ENCODE measurements around the gene MAS1L.

The MAS1L gene

DNA sequence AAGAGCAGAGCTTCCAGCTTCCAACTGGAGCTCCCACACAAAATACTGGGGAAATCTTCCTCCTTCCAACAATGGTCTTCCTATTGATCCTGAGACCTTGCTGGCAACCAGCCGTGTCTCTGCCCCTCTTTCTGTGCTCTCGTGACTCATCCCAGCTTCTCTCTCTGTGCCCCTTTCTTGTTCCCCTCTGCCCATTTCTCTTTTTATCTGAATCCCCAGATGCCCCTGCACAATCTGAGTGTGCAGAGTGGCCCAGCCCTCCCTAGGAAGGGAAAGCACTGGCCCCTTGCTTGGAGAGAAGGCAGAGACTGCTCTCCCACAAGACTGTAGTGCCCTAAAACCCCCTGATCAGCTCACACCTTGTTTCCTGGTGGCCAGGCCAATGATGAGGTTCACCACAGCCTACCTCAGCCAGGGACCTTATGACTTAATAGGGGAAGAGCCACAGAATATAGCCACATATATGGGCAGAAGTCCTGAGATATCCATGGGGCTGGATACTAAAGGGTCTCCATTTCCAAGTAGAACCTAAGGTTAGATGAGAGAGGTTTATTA lies 23.1 kb upstream of the MAS1L start:
- in situ Hi-C loops (cut with MboI; ENCODE audit: low sequenced_read_pairs) = no loop called here

DNA sequence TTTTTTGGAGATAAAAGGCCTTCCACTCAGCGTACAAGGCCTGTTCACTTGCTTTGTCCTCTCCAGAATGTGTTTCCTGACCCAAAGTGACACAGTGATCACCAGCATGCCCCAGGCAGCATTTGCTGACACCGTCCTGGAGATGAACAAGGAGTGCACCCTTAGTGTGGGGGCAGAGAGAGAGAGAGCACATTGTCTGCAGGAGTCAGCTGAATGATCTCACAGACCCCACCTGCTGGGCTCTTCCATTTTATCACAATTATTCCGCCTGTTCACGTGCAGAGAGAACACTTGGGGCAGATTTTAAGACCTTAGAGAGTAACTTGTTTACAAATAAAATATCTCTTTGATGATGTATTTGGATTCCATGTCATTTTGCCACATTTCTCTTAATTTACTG lies 22.4 kb upstream of the MAS1L start:
- in situ Hi-C loops (cut with MboI; ENCODE audit: low sequenced_read_pairs) = no loop called here

DNA sequence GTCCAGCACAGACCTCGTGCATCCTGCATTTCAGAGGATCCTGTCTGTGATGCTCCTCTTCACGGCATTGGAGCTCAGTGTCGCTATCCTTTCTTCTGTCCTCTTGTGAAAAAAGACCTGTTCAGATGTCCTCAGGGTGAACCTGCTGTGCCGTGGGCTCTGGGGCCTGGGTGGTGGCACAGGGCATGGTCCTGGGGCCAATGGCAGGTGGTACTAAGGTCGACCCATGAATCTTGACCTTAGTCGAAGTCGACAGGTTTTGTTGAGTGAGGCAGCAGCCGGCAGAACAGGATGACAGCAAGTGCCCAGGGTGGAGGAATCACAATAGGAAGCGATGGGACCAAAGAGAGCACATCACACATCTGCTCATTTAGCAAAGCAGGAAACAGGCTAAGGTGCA lies 22.0 kb upstream of the MAS1L start:
- in situ Hi-C loops (cut with MboI; ENCODE audit: low sequenced_read_pairs) = no loop called here

DNA sequence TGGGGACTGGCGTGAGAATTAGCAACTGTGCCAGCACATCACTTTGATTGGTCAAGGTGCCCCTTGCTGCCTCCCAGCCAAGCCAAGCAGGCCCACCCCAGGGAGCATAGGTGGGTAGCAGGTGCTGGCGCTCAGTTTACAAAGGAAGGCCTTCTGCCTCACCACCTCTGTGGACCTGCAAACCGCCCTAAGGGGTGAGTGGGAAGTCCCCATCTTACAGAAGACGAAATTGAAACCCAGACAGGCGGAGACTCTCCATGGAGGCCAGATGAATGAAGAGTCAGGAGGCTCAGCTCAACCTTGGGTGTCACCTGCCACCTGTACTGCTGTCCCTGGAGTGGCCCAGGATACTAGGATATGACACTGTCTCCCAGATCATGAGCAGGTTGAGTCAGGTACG lies 21.5 kb upstream of the MAS1L start:
- in situ Hi-C loops (cut with MboI; ENCODE audit: low sequenced_read_pairs) = no loop called here

DNA sequence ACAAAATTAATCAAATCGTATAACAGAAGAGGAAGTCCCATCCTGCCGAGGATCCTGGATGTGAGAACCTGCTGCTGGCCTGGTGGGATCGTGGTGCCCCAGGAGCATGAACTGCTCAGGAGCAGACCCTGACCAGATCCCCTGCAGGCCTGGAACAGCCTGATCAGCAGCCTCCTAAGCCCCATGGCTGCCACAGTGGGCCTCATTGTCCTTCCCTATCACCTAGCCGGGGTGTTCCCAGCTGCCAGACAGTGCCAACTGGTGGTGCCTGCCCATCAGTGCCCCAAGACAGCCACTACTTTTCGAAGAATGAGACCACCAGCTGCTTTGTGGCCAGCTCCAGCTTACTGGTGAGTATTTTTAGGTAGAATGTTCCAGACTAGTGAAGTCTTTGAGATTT lies 19.6 kb upstream of the MAS1L start:
- in situ Hi-C loops (cut with MboI; ENCODE audit: low sequenced_read_pairs) = no loop called here

DNA sequence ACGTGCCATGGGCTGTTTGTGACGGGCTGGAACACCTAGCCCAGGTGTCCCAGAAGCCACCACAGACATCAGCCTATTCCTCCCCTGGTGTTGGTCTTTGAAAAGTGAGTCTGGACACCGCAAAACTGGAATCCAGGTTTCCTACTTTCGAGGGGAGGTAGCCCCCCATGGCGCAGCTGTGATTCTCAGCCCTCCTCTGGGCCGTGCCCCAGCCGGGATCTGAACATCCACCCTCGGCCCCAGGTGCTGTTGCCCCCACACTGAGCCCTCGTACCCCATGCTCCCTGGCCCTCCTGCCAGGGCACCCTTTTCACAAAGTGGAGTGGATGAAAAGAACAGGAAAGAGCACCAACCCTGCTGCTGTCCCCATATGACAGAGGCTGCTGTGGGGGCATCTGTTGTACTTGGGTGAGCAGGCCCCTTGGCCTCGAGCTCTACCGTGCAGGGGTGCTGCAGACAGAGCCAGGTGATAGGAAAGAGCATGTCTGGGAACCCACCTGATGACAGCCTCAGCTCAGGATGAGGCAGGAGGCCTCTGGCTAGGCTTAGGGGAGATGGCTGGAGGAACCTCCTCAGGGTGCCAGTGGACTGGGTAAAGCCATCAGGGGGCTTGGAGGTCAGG lies 18.8 kb upstream of the MAS1L start:
- in situ Hi-C loops (cut with MboI; ENCODE audit: low sequenced_read_pairs) = no loop called here

DNA sequence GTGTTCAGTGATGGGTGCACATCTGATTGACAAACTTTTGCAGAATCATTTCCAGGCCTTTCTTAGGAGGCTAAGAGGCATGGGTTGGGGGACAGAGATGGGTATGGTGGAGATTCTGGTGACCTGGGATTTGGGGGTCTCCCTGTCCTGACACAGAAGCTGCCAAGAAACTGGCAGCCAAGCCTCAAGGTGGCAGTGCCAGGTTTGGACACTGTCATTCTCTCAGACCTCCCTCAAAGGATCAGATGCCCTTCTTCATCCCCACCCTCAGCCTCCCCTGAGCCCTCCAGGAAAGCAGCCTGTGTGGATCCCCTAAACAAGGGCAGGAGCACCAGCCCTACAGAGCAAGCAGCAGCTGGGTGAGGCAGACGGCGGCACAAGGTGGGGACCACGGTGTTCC lies 18.1 kb upstream of the MAS1L start:
- in situ Hi-C loops (cut with MboI; ENCODE audit: low sequenced_read_pairs) = no loop called here

DNA sequence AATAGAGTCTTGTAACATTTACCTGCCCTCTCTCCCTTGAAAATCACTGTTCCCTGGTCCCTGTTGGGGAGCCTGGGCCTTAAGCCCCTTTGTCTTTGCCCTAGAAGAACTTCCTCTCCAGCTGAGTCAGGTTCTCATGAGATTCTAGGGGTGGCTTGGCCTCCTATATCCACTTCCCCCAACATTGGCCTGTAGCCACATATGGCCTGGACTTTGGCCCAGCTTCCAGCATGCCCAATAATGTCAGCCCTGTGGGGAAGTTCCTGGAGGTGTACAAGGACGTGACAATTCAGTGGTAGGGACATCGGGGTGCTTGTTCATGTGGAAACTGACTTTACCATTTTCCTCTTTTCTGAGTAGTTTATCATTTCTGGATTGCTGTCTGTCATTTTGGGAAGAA lies 17.2 kb upstream of the MAS1L start:
- in situ Hi-C loops (cut with MboI; ENCODE audit: low sequenced_read_pairs) = no loop called here

DNA sequence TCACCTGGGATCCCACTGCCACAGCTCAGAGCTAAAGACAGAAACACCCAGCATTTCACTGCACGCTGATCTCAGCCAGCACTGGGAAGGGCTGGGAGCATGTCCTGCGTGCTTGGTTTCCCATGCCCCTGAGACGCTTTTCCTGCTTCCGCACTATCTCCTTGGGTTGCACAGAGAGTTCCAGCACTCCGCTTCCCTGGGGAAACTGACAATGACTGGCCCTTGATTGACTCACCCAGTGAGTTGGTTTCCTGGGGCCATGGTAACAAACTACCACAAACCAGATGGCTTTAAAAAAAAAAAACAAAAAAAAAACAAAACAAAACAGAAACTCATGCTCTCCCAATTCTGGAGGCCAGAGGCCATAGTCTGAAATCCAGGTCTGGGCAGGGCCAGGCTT lies 14.8 kb upstream of the MAS1L start:
- in situ Hi-C loops (cut with MboI; ENCODE audit: low sequenced_read_pairs) = no loop called here

DNA sequence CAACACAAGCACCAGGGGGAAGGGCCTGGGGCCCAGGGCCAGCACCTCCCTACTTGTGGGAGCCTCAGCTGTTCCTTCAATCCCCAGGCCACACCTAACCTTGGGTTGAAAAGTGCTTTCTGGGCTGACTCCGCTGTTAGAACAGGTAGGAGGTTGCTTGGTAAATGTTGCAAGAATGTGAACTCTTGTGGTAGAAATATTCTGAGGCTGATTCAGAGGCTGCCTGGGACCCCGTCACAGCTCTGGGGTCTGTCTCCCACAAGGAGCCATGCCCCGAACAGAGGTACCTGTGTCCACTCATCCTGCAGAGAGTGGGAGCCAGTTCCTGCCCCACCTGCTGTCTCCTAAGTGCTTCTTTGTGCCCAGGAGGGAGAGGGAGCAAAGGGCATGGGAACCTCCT lies 14.4 kb upstream of the MAS1L start:
- in situ Hi-C loops (cut with MboI; ENCODE audit: low sequenced_read_pairs) = no loop called here

DNA sequence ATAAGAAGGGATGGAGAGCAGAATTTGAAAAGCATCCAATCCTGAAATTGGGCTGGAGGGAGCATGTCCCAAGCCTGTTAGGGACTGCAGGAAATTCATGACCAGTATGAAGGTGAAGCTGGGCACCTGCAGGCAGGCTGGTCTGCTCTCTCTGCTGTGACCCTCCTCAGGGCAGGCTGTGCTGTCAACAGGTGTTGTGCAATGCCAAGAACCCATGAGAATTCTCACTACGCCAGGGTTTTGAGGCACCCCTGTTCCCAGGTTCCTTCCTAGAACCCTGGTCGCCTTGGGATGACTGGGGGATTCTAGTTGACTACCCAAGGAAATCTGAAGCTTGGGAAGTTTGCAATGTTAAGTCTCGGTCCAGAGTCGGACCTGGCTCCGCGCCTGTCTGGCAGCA lies 13.3 kb upstream of the MAS1L start:
- in situ Hi-C loops (cut with MboI; ENCODE audit: low sequenced_read_pairs) = no loop called here

DNA sequence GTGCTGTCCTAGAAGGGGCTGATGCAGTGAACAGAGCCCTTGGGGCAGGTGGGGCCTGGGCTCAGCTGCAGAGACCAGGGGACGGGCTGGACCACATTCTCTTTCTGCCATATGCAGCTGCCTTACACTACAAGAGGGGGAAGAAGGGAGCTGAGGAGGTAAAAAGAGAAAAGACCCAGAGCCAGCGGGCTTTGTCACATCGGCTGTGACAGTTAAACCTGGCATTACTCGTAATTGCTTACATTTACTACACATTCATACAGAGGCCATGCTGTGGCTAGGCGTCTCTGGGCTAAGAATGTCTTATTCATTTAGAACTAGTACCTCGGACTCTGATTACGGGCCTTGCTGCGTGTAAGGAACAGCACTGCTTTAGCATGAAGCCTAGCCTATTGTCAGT lies 12.8 kb upstream of the MAS1L start:
- in situ Hi-C loops (cut with MboI; ENCODE audit: low sequenced_read_pairs) = no loop called here

DNA sequence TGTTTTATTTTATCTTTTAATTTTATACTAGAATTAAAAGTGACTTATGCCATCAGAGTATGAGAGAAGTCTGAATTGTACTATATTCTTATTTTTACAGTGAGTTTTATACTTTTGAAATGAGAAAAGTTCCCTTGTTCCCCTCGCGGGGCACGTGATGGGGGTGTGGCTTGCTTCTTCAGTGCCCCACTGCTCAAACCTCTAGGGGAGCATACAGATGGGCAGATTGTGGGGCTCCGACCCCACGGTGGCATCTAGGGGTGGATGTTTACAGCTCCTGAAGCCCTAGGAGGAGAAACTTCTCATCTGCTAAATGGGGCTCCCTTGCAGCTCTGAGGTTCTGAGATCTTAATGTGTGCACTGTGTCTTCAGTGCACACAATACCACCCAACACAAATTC lies 11.9 kb upstream of the MAS1L start:
- in situ Hi-C loops (cut with MboI; ENCODE audit: low sequenced_read_pairs) = no loop called here

DNA sequence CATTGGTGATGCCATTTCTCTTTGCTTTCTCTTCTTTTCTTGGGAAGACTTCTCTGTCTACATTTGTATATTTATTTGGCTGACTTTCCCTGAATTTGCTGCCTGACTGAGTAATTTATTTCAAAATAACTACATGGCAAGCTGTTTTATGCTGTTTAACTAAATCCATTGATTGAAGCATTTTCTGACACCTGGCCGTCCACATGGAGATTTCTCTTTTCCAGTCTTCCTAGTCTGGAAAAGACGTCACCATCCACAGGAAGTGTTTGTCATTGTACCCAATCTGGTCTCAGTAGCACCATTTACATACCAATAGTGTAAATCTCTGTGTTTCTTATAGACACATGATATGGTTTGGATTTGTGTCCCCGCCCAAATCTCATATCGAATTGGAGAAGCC lies 9.2 kb upstream of the MAS1L start:
- in situ Hi-C loops (cut with MboI; ENCODE audit: low sequenced_read_pairs) = no loop called here

DNA sequence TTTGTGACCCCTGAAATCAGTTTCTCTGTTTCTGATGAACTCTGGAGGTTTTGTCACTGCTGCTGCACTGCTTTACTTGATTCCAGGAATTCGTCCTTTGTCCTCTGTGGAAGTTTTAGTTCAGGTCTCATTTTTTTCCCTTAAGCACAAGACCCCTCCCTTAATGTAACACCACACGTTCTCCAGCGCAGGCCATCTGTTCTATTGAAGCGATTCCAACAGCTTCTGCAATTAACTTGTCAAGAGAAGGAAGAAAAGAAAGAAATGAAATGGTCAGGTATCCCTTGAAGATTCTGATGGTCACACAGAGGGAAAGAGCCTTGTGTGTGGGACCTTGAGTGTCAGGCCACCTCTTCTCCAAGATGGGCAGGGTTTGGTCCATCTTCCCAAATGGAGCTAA lies 7.8 kb upstream of the MAS1L start:
- in situ Hi-C loops (cut with MboI; ENCODE audit: low sequenced_read_pairs) = no loop called here

DNA sequence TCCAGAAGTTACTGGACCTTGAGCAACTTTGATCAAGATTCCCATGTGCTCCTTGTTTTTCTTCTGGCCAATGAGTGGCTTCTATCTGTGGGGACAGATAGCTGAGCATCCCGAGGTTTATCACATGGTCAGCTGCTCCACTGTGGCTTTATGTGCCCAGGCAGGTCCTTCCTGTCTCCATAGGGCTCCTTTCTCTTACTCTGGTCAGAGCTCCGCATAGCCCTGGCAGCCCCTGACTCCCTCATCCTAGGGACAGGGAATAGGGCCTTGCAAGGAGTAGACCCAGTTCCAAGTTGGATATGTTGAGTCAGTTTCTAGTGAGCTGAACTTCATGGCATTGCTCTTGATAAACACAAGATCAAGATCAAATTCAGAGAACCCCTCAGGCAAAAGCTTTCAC lies 6.4 kb upstream of the MAS1L start:
- in situ Hi-C loops (cut with MboI; ENCODE audit: low sequenced_read_pairs) = no loop called here

DNA sequence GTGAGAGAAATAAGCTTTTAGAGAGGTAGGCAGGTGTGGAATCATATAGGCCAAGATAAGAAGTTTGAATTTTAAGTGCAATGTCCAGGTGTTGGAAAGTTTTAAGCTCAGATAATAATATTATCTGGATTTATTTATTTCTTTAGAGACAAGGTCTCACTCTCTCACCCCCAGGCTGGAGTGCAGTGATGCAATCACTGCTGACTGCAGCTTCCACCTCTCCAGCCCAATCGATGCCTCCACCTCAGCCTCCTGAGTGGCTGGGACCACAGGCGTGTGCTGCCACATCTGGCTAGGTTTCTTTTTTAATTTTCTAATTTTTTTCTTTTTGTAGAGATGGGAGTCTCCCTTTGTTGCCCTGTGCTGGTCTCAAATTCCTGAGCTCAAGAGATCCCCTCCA lies 5.5 kb upstream of the MAS1L start:
- in situ Hi-C loops (cut with MboI; ENCODE audit: low sequenced_read_pairs) = no loop called here

DNA sequence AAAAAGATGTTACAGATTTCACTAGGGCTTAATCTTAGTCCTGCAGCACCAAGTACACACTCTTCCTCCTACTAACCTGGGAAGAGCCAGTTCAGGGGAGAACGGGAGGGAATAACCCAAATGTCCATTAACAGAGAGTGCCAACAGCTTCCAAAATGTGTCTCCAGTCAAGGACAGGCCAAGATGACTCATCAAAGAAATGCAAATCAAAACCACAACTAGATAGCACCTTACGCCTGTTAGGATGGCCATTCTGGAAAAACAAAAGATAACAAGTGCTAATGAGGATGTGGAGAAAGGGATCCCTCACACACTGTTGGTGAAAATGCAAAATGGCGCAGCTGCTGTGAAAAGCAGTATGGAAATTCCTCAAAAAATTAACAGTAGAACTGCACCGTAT lies 3.8 kb upstream of the MAS1L start:
- in situ Hi-C loops (cut with MboI; ENCODE audit: low sequenced_read_pairs) = no loop called here

DNA sequence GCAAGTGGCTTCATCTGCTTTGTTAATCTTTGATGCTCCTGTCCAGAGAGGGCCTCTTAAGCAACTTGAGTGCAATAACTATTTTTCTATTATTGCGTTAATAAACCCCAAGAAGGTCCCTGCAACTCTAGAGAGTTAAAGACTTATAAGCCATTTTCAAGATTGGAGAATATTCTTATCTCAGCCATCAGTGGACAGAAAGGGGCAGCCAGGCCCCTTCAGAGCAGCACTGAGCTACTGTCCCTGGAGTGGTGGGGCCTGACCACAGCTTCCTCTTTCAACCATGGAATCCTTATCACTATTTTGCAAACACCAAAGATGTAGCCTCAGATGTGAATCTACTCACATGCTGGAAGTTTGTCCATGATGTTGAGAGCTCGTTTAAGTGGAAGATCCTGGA lies 2.8 kb upstream of the MAS1L start:
- in situ Hi-C loops (cut with MboI; ENCODE audit: low sequenced_read_pairs) = no loop called here

DNA sequence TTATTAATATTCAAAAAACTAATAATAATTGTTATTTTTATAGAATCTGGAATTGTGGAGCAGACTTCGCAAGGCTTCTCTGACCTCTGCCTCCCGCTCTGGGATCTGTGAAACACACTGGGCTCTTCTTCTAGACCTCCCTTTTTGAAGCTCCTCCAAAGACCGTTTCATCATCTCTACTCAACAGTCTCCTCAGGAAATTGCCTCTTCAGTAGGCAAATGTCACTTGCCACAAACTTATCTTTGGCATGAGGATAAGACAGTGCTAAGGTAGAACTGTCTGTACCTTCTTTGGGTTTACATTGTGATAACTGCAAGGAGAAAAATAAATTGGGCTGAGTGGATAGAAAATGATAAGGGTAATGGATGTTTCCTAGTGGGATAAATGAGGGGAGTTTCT lies 2.3 kb upstream of the MAS1L start:
- in situ Hi-C loops (cut with MboI; ENCODE audit: low sequenced_read_pairs) = no loop called here

DNA sequence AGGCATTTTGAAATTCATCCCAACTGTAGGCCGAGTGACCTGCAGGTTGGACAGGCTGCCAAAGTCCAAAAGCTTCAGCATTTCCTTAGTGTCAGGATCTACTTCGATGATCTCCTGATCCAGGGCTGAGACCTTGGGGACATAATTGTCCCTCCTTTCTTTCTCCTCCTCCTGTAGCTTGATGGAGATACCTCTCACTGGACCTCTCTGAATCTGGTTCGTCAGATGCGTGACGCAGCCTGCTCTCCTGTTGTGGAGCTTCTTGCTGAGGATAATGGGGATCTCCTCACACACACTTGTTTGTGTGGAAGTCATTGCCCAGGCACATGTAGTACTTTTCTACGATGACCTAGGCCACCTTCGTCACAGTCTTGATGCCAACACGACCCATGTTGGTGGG lies 1.5 kb upstream of the MAS1L start:
- in situ Hi-C loops (cut with MboI; ENCODE audit: low sequenced_read_pairs) = no loop called here

DNA sequence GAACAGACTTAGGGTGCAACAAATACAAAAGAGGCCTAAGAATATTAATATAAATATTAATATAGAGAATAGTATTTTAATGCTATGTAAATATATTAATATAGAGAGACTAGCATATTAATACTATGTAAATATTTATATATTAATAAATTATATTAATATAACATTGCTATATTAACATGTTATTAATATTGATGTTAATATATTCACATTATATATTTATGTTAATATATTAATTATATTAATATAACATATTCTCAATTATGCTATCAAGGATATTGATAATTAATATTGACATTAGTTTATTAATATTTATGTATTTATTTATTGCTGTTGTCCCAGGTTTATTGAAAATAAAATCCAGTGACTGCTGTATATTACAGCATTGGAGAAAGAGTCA lies 1.1 kb upstream of the MAS1L start:
- in situ Hi-C loops (cut with MboI; ENCODE audit: low sequenced_read_pairs) = no loop called here

DNA sequence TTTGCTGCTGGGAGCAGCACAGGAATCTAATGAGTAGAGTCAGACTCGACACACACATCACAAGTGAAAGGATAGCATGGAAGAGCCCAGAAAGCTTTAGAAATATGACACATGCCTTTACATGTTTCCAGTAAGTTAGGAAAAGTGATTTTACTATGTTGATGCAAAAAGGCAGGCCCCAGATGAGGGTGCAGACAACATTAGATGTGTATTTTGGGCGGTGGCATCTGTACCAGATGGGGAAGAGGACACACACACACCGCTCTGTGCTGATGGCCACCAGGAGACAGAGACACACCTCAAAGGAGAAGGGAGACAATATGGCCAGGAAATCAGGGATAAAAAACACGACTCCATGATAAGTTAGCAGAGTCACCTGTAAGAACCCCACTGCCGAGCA lies 625 bp downstream of the MAS1L start:
- in situ Hi-C loops (cut with MboI; ENCODE audit: low sequenced_read_pairs) = no loop called here

Data from hTERT RPE-1 (cell line).